ENCODE results near the gene SLC51B.
"Not testable (repeated sequence)": the region's sequence is repeated elsewhere in the genome, so short reads cannot be mapped to it uniquely, and the experiment has no call there.

The SLC51B gene

DNA sequence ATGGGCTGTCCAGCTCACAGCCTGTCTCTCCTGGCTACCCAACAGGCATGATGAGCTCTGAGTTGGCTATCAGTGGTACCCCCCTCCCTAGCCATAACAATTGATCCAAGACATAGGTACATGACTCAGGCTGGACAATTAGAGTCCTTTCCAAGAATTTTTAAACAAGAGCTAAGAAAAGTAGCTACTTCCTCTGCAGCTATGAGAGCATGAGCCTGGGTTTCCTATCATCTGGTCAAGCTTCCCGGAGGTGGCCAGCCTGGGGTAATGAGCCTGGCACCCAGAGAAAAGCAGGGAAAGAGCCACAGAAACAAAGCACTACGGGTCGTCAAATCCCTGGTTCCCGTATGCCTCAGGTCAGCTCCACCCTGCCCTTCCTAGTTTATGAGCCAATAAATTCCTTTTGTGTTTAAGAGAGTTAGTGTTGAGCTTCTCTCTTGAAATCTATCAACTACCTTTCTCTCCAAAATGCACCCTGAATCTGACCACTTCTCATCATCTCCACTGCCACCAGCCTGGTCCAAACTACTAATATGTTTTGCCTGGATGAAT is 2.3 kb upstream of the SLC51B start:
- no peak for DNase-seq

DNA sequence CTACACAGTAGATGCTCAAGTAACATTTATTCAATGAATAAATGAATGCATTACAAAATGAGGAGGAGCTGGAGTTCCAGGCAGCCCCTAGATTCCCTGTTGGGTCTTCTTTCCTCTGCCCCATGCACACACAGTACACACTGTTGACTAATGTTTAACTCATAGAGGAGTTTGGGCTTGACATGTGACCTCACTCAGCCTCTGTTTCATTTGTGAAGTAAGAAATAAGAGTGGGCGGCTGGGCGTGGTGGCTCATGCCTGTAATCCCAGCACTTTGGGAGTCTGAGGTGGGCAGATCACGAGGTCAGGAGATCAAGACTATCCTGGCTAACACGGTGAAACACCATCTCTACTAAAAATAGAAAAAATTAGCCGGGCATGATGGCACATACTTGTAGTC is 969 bp upstream of the SLC51B start:
- DNase-seq, result not testable (repeated sequence)

- no peak for DNase-seq
These were observed 3.1 kb downstream of the SLC51B start for GRCh38 chr15:65048241-65048640.

DNA sequence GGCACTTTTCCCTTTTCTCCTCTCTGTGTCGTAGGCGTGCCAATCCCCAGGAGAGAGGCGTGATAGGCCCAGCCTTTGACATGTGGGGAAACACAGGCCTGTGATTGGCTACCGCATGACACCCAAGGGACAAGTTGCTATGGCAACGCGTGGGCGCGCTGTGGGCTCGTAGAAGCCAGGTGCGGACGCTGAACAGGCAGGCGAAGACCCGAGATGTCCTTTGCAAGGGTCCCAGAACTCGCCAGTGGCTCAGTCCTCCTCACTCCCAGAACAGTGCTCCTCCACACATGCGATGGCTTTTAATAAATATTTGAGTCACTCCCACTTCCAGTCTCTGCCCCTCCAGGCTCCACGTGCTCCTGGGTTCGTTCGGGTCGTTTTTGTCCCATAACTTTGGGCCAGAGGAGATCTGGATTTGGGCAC is 4.2 kb downstream of the SLC51B start:
- DNase-seq, result peak; percentile 78

- DNase-seq, result no peak
These were observed 5.1 kb downstream of the SLC51B start for GRCh38 chr15:65050270-65050669.

DNA sequence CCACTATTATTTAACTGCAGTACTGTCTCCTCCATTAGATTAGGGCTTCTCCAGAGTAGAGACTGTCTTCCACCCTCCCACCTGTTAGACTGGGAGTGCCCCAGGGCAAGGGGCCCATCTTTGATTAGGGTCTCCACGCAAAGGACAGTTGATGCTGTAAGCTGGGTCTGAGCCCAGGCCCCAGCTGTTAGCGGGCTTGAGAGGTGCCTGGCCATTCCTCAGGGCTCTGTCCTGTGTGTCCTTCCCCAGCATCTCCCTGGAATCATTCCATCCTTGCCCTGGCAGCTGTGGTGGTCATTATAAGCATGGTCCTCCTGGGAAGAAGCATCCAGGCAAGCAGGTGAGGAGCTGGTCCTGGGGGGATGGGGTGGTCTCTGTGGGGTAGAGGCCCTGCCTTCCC is 6.1 kb downstream of the SLC51B start:
- DNase-seq, result no peak

- DNase-seq, result no peak
These were observed 7.8 kb downstream of the SLC51B start for GRCh38 chr15:65052956-65053355.

GRCh38 chr15:65054333-65055200 is 9.4 kb downstream of the SLC51B start:
- DNase-seq, result no peak

GRCh38 chr15:65055201-65055870 is 10.1 kb downstream of the SLC51B start:
- DNase-seq, result no peak

GRCh38 chr15:65056106-65056505 is 10.9 kb downstream of the SLC51B start:
- no peak for DNase-seq

GRCh38 chr15:65056868-65057548 is 11.8 kb downstream of the SLC51B start:
- no peak for DNase-seq

DNA sequence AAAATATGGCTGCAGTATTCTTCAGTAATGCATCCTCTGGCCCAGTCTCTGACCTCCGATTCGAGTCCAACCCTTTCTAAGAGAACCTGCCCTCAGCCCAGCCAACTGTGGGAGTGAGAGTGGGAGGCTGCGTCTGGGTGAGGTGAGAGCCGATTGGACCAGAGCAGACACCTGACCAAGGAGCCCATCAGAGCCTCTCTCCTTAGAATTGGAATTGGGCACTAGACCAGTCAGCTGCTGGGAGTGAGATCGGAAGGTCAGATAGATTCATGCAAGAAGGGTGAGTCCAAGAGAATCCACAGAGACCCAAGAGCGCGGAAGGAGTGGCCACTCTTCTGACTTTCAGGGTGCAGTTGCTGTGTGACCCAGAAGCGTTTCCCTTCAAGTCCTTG is 12.4 kb downstream of the SLC51B start:
- no peak for DNase-seq

- no peak for DNase-seq
These were observed 13.5 kb downstream of the SLC51B start for GRCh38 chr15:65058394-65059368.

DNA sequence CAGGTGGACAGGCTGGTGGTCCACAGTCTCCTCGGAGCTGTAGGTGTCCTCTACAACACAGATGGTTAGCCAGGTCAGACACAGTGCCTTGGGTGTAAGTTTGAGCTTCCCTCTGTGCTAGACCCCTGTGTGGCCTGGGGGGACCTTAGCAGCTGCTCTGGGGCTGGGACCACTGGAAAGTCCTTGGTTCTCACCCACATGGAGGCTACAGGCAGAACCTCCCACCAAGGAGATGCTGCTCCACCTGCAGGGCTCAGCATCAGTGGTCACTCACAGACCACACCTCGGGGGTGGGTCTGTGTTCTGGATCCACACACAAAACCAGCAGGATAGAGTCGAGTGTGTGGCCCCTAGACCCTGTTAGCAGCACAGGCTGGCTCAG is 14.2 kb downstream of the SLC51B start:
- no peak for DNase-seq

DNA sequence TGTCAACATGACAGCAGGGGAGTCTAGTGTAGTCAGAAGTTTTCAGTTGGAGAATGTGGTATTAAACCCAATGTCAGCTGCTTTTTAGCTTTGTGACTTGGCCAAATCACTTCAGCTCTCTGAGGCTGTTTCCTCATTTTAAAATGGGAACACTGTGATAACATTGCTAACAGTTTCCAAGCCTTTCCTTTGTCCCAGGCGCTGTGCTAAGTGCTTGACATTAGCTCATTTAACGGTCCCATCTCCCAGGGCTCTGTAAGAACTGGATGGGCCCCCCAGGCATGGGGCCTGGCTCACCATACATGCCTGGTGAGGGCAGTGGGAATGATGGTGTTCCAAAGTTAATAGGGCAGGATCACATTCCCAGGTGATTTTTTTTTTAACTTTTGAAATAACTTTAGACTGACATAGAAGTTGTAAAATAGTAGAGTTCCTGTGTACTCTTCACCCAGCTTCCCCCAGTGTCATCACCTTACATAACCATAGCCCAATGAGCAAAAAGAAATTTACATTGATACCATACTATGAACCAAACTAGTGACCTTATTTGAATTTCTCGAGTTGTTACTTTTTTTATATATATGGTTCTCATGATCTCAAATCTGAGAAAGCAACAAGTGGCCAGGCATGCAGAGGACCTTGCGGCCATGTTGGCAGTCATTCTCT is 14.9 kb downstream of the SLC51B start:
- DNase-seq, result no peak

- no peak for DNase-seq
These were observed 15.6 kb downstream of the SLC51B start for GRCh38 chr15:65060641-65061397.

DNA sequence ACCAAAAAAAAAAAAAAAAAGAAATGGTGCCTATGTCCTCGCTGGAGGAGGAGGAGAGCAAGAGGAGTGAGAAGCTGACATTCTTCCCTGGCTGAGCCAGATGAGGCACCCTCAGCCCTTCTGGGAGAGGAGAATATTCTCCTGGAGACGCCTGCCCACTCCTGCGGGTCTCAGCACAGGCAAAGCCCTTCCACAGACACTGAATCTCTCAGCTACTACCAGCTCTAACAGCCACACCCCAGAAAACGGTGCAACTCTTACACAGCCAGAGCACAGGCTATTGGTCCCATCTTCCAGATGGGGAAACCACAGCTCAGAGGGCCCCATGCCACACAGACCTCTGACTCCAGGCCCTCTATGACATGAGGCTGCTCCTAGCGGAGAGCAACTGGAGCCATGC is 16.9 kb downstream of the SLC51B start:
- DNase-seq, result no peak

DNA sequence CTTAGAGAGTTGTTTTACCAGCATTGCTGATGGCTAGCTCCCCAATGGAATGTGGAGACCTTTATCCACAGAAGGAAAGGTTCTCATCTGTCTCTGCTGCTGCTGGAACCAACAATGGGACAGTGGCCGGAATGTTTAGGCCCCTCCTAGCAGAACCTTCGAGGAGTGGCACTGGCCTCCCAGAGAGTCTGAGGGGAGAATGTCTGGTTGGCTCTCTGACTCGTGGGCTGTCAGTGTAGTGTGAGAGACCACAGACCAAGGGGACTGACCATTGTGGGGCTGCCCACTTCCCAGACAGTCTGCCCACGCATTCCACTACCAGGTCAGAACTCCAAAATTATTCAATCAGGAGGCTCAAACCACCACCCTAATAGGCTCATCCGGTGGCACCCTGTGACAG is 17.5 kb downstream of the SLC51B start:
- no peak for DNase-seq

DNA sequence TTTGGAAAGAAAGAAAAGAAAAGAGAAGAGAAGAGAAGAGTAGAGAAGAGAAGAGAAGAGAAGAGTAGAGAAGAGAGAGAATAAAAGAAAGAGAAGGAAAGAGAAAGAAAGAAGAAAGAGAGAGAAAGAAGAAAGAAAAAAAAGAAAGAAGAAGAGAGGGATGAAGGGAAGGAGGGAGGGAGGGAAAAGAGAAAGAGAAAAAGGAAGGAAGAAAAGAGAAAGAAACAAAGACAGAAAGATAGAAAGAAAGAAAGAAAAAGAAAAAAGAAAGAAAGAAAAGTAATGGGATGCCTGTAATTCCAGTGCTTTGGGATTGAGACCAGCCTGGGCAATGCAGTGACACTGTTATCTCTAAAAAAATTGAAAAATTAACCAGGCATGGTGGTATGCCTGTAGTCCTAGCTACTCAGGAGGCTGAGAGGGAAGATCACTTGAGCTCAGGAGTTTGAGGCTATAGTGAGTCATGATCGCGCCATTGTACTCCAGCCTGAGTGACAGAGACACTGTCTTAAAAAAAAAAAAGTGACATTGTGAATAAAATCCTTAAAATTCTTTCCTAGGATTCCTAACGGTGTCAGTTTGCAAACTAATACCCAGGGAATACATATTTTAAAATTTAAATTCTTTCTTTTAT is 20.9 kb downstream of the SLC51B start:
- no peak for DNase-seq

DNA sequence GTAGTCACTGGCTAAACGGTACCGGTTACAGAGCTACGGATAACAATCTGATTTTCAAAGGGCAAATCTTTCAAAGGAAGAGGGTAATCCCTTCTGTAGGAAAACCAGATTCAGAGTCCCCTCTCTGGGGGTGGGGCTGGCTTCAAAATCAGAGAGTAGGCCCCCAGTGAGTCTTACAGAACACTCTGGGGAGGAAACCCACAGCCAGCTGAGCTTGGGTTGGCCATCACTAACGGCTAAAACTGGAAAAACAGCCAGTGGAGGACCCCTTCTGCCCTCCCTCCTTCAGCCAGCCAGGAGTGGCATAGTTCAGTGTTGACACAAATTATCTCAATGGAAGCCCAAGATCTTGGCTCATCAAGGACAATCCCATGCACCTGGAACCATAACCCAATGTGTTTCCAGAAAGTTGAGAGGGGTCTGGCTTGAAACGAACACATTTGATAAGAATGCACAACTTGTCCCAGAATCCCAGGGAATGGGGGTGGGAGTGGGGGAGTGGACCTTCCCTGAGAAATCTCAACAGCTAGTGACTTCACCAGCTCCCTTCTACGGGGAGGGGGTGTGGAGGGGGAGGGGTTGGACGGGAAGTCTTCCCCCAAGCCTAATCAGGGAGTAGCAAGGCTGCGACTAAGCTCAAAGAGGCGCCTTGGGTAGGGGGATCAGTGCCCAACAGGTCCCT is 21.6 kb downstream of the SLC51B start:
- DNase-seq, result no peak

Measured in activated CD4-positive, alpha-beta T cell treated with anti-CD3 and anti-CD28 coated beads for 1 hour (primary cell).